Measurements from ENCODE around the gene ZNF444.

DNA sequence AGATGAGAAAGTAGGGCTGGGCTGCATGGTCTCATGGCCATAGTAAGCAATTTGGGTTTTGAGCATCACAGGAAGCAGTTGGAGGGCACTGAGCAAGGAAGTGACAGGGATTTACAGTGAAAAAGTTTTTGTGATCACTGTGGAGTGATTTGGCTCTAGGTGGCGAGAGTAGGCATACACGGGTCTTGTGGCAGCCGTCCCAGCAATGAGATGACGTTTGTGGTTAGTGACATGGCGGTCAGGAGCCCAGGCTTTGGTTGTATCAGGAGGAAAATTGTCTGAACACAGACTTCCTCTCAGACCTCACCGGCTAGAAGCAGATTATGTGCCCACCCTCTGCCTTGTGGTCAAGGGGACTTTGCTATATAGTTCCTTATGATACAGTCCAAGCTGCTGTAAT, 3.3 kb downstream of the ZNF444 start:
- TF ChIP-seq POLR2A (IDR thresholded peaks at IDR 0.05; ENCODE audit: low read depth, low read length): no peak
- no peak for TF ChIP-seq POLR2AphosphoS5 (IDR thresholded peaks at IDR 0.05; ENCODE audit: low read depth, low read length)
- TF ChIP-seq TAF1 (IDR thresholded peaks at IDR 0.05; ENCODE audit: borderline replicate concordance, low read depth, low read length): no peak
